ENCODE results near the gene ALDH4A1. TPM values are rescaled to one million over a fixed set of nuclear protein-coding genes. Genes with fewer than 3 reads are reported as not detected.

The ALDH4A1 gene
- total RNA-seq, 1 experiment from 2014 or later: 31.0 TPM

- peak overlapping the region; percentile 71; the same call in 1 of the 2 replicates for H3K27ac Mint-ChIP-seq
Measured at GRCh38 chr1:18944810-18945209, 42.5 kb upstream of the ALDH4A1 start.

GRCh38 chr1:18943914-18944572, 41.7 kb upstream of the ALDH4A1 start:
- Mint-ChIP-seq H3K4me3 (no peak overlapping the region), H3K27ac (no peak overlapping the region), H3K27me3 (ENCODE audit: low read depth) (no peaks in the 10 kb centered on the region), H3K9me3 (no peaks in the 10 kb centered on the region), H3K36me3 (no peaks in the 10 kb centered on the region), H3K4me1 (peaks cover 45% of the 10 kb centered on the region)
- ATAC-seq (no peak), DNase-seq (ENCODE audit: low spot score) (no peak)
- TF ChIP-seq ZNF396 (CRISPR knock-in tag; IDR thresholded peaks at IDR 0.05; ENCODE audit: borderline replicate concordance) (no peak), SMAD3 (CRISPR knock-in tag; IDR thresholded peaks at IDR 0.05; ENCODE audit: borderline replicate concordance) (no peak), NFATC4 (CRISPR knock-in tag; IDR thresholded peaks at IDR 0.05) (no peak), MYBL2 (CRISPR knock-in tag; IDR thresholded peaks at IDR 0.05) (no peak), PREB (CRISPR knock-in tag; IDR thresholded peaks at IDR 0.05; ENCODE audit: borderline replicate concordance) (no peak), ELF4 (CRISPR knock-in tag; IDR thresholded peaks at IDR 0.05; ENCODE audit: low read depth) (no peak), ETV6 (CRISPR knock-in tag; IDR thresholded peaks at IDR 0.05) (no peak), ZBTB21 (CRISPR knock-in tag; IDR thresholded peaks at IDR 0.05; ENCODE audit: borderline replicate concordance) (no peak), USF1 (CRISPR knock-in tag; IDR thresholded peaks at IDR 0.05) (no peak), NR2C2 (CRISPR knock-in tag; IDR thresholded peaks at IDR 0.05) (no peak), TEAD4 (CRISPR knock-in tag; IDR thresholded peaks at IDR 0.05) (no peak), MLX (CRISPR knock-in tag; IDR thresholded peaks at IDR 0.05) (no peak), TCF7 (CRISPR knock-in tag; IDR thresholded peaks at IDR 0.05; ENCODE audit: low read depth) (no peak), NFE2L1 (CRISPR knock-in tag; IDR thresholded peaks at IDR 0.05) (no peak), ZMAT4 (CRISPR knock-in tag; IDR thresholded peaks at IDR 0.05) (no peak), ZNF219 (CRISPR knock-in tag; IDR thresholded peaks at IDR 0.05; ENCODE audit: borderline replicate concordance) (no peak)
- ChIA-PET POLR2A (no interaction called here), CTCF (interaction anchor here (1.0 to 12.0 kb wide), 5 partner anchors 30 to 363 kb away, joined by 3 to 107 read pairs (median 3); no protein-coding TSS in a partner anchor)

More at GRCh38 chr1:18944810-18945209, 42.5 kb upstream of the ALDH4A1 start:
- POLR2A ChIA-PET: no interaction called here
- no peaks in the 10 kb centered on the region for H3K9me3 Mint-ChIP-seq
- no peaks in the 10 kb centered on the region for H3K27me3 Mint-ChIP-seq (ENCODE audit: low read depth)
- H3K4me3 Mint-ChIP-seq: no peak overlapping the region
- no peaks in the 10 kb centered on the region for H3K36me3 Mint-ChIP-seq
- no peak for ATAC-seq
- TF ChIP-seq GRHL2 (CRISPR knock-in tag; IDR thresholded peaks at IDR 0.05; ENCODE audit: insufficient replicate concordance, severe bottlenecking): no peak
- CTCF ChIA-PET: interaction anchor here (1.1 to 12.0 kb wide), 4 partner anchors 13 to 114 kb away, joined by 3 to 107 read pairs (median 11); no protein-coding TSS in a partner anchor
- peaks cover 51% of the 10 kb centered on the region for H3K4me1 Mint-ChIP-seq
- no peak for DNase-seq (ENCODE audit: low spot score)

- ChIA-PET POLR2A (no interaction called here), CTCF (interaction anchor here (1.0 to 12.0 kb wide), 4 partner anchors 29 to 362 kb away, joined by 3 to 107 read pairs (median 14); no protein-coding TSS in a partner anchor)
- H3K27me3 Mint-ChIP-seq (ENCODE audit: low read depth): no peaks in the 10 kb centered on the region
- H3K9me3 Mint-ChIP-seq: no peaks in the 10 kb centered on the region
- no peak overlapping the region for H3K4me3 Mint-ChIP-seq
- peaks cover 43% of the 10 kb centered on the region for H3K4me1 Mint-ChIP-seq
- no peak overlapping the region for H3K27ac Mint-ChIP-seq
- H3K36me3 Mint-ChIP-seq: no peaks in the 10 kb centered on the region
- TF ChIP-seq ZNF396 (CRISPR knock-in tag; IDR thresholded peaks at IDR 0.05; ENCODE audit: borderline replicate concordance): no peak
- TF ChIP-seq ERG (CRISPR knock-in tag; IDR thresholded peaks at IDR 0.05): no peak
- no peak for TF ChIP-seq MAX (CRISPR knock-in tag; IDR thresholded peaks at IDR 0.05)
- no peak for TF ChIP-seq SOX15 (CRISPR knock-in tag; IDR thresholded peaks at IDR 0.05)
- no peak for TF ChIP-seq SMAD3 (CRISPR knock-in tag; IDR thresholded peaks at IDR 0.05; ENCODE audit: borderline replicate concordance)
- TF ChIP-seq ZBTB43 (CRISPR knock-in tag; IDR thresholded peaks at IDR 0.05): no peak
- TF ChIP-seq ESRRA (CRISPR knock-in tag; IDR thresholded peaks at IDR 0.05; ENCODE audit: borderline replicate concordance): no peak
- 0 out of 2 replicates have a peak, but pooled peaks have one; percentile 38 for TF ChIP-seq ZNF121 (CRISPR knock-in tag; IDR thresholded peaks at IDR 0.05)
- no peak for DNase-seq (ENCODE audit: low spot score)
- ATAC-seq: no peak
Measured at GRCh38 chr1:18943162-18943561, 40.8 kb upstream of the ALDH4A1 start.
